GM21529 (cell line): ENCODE data around the gene SEMA3D.
"Not testable (repeated sequence)": the region's sequence is repeated elsewhere in the genome, so short reads cannot be mapped to it uniquely, and the experiment has no call there.

ENCODE experiments used
- ATAC-seq: cut with Tn5 transposase; IDR thresholded peaks from one replicate; pipeline ENCODE4 v1.9.1; 2021; ENCODE audit not compliant: unreplicated experiment

Gene SEMA3D

GRCh38 chr7:84998665-84999064, 188.2 kb downstream of the SEMA3D start:
- no peak for ATAC-seq

GRCh38 chr7:84997626-84998025, 189.2 kb downstream of the SEMA3D start:
- ATAC-seq: no peak

GRCh38 chr7:84992954-84993353, 193.9 kb downstream of the SEMA3D start:
- not testable (repeated sequence) for ATAC-seq

GRCh38 chr7:84985073-84985784, 201.6 kb downstream of the SEMA3D start:
- ATAC-seq: no peak

- ATAC-seq: no peak
Measured at GRCh38 chr7:84982199-84982598, 204.7 kb downstream of the SEMA3D start.

- no peak for ATAC-seq
Measured at GRCh38 chr7:84981055-84981976, 205.5 kb downstream of the SEMA3D start.

GRCh38 chr7:84975586-84976185, 211.2 kb downstream of the SEMA3D start:
- no peak for ATAC-seq

- no peak for ATAC-seq
Measured at GRCh38 chr7:84971360-84971759, 215.5 kb downstream of the SEMA3D start.

- ATAC-seq: no peak
Measured at GRCh38 chr7:84970670-84971069, 216.2 kb downstream of the SEMA3D start.

- no peak for ATAC-seq
Measured at GRCh38 chr7:84953234-84953633, 233.6 kb downstream of the SEMA3D start.

GRCh38 chr7:84950836-84951235, 236.0 kb downstream of the SEMA3D start:
- ATAC-seq: no peak

- ATAC-seq: no peak
Measured at GRCh38 chr7:84949501-84949900, 237.4 kb downstream of the SEMA3D start.

GRCh38 chr7:84949067-84949466, 237.8 kb downstream of the SEMA3D start:
- no peak for ATAC-seq

GRCh38 chr7:84948634-84949033, 238.2 kb downstream of the SEMA3D start:
- ATAC-seq: no peak

GRCh38 chr7:84946549-84946948, 240.3 kb downstream of the SEMA3D start:
- ATAC-seq: no peak
